H9 (cell line): ENCODE results near the gene USP47. TPM values are rescaled to one million over a fixed set of nuclear protein-coding genes. Genes with fewer than 3 reads are reported as not detected.

ENCODE experiments used
- DNase-seq: peaks from one replicate; pipeline ENCODE4 v3.0.0-alpha.2; 2017
- H2AFZ ChIP-seq: one replicate; pipeline ENCODE4 v1.6.1; 2013; ENCODE audit warnings: mild to moderate bottlenecking, low read length, control low read depth, moderate library complexity
- H2AK5ac ChIP-seq: 2 replicates; pipeline ENCODE4 v1.6.1; 2013; ENCODE audit warnings: low read length, control low read depth, mixed read lengths; ENCODE audit not compliant: insufficient read length
- H2BK120ac ChIP-seq: one replicate; pipeline ENCODE4 v1.6.1; 2013; ENCODE audit warnings: low read depth, mild to moderate bottlenecking, low read length, control low read depth, inconsistent platforms; ENCODE audit not compliant: poor library complexity, severe bottlenecking
- H2BK12ac ChIP-seq: 2 replicates; pipeline ENCODE4 v1.6.1; 2013; ENCODE audit warnings: low read length, control low read depth, mixed read lengths, low read depth; ENCODE audit not compliant: insufficient read length
- H2BK15ac ChIP-seq: 2 replicates; pipeline ENCODE4 v1.6.1; 2013; ENCODE audit warnings: low read depth, low read length, control low read depth
- H2BK20ac ChIP-seq: one replicate; pipeline ENCODE4 v1.6.1; 2013; ENCODE audit warnings: low read depth, mild to moderate bottlenecking, low read length, control low read depth, inconsistent platforms; ENCODE audit not compliant: poor library complexity, severe bottlenecking
- H2BK5ac ChIP-seq: 2 replicates; pipeline ENCODE4 v1.6.1; 2013; ENCODE audit warnings: low read length, control low read depth, mixed read lengths; ENCODE audit not compliant: insufficient read length
- H3K14ac ChIP-seq: 2 replicates; pipeline ENCODE4 v1.6.1; 2013; ENCODE audit warnings: low read length, control low read depth; ENCODE audit not compliant: insufficient read depth
- H3K18ac ChIP-seq: 2 replicates; pipeline ENCODE4 v1.6.1; 2013; ENCODE audit warnings: low read depth, mild to moderate bottlenecking, mixed read lengths, low read length, control low read depth; ENCODE audit not compliant: insufficient read length
- H3K23ac ChIP-seq: 2 replicates; pipeline ENCODE4 v1.6.1; 2013; ENCODE audit warnings: low read length, control low read depth, mixed read lengths, low read depth; ENCODE audit not compliant: insufficient read length
- H3K23me2 ChIP-seq: 2 replicates; pipeline ENCODE4 v1.6.1; 2013; ENCODE audit warnings: low read depth, mild to moderate bottlenecking, mixed read lengths, low read length, control low read depth; ENCODE audit not compliant: insufficient read length, poor library complexity, severe bottlenecking
- H3K27ac ChIP-seq: 2 replicates; pipeline ENCODE4 v1.5.1; 2013; ENCODE audit warnings: low read length, control low read depth, mixed read lengths, low read depth; ENCODE audit not compliant: insufficient read length
- H3K27me3 ChIP-seq: 2 replicates; pipeline ENCODE4 v1.6.1; 2013; ENCODE audit warnings: low read length, control low read depth, inconsistent platforms; ENCODE audit not compliant: insufficient read depth
- H3K4ac ChIP-seq: 2 replicates; pipeline ENCODE4 v1.6.1; 2013; ENCODE audit warnings: low read depth, mild to moderate bottlenecking, control low read depth, inconsistent platforms, low read length, moderate library complexity
- H3K4me1 ChIP-seq: 2 replicates; pipeline ENCODE4 v1.6.1; 2013; ENCODE audit warnings: low read length, control low read depth, inconsistent platforms; ENCODE audit not compliant: insufficient read depth
- H3K4me2 ChIP-seq: 2 replicates; pipeline ENCODE4 v1.6.1; 2013; ENCODE audit warnings: low read length, control low read depth, mixed read lengths; ENCODE audit not compliant: insufficient read length, insufficient read depth
- H3K56ac ChIP-seq: 2 replicates; pipeline ENCODE4 v1.6.1; 2013; ENCODE audit warnings: low read depth, mild to moderate bottlenecking, mixed read lengths, low read length, control low read depth; ENCODE audit not compliant: insufficient read length
- H3K79me1 ChIP-seq: 2 replicates; pipeline ENCODE4 v1.6.1; 2013; ENCODE audit warnings: low read depth, mild to moderate bottlenecking, moderate library complexity, low read length, control low read depth, inconsistent platforms; ENCODE audit not compliant: insufficient read depth, poor library complexity, severe bottlenecking
- H3K79me2 ChIP-seq: 2 replicates; pipeline ENCODE4 v1.6.1; 2013; ENCODE audit warnings: low read length, control low read depth, inconsistent platforms; ENCODE audit not compliant: insufficient read depth
- H3K9ac ChIP-seq: 2 replicates; pipeline ENCODE4 v1.6.1; 2013; ENCODE audit warnings: low read length, control low read depth, mixed read lengths; ENCODE audit not compliant: insufficient read length; ENCODE audit errors: extremely low read depth
- H3K9me3 ChIP-seq: one replicate; pipeline ENCODE4 v1.6.1; 2013; ENCODE audit warnings: low read depth, low read length, inconsistent platforms; ENCODE audit not compliant: control insufficient read depth
- H3T11ph ChIP-seq: one replicate; pipeline ENCODE4 v1.6.1; 2013; ENCODE audit warnings: mild to moderate bottlenecking, low read length, control low read depth, inconsistent platforms
- H4K20me1 ChIP-seq: one replicate; pipeline ENCODE4 v1.6.1; 2013; ENCODE audit not compliant: control insufficient read depth, insufficient read length, insufficient read depth
- H4K5ac ChIP-seq: 2 replicates; pipeline ENCODE4 v1.6.1; 2013; ENCODE audit warnings: low read depth, mild to moderate bottlenecking, mixed read lengths, low read length, control low read depth; ENCODE audit not compliant: insufficient read length
- H4K8ac ChIP-seq: replicated peaks from 2 replicates; pipeline ENCODE4 v1.6.1; 2013; ENCODE audit warnings: low read length, control low read depth, mixed read lengths, low read depth; ENCODE audit not compliant: insufficient read length
- H4K91ac ChIP-seq: 2 replicates; pipeline ENCODE4 v1.6.1; 2013; ENCODE audit warnings: low read depth, mild to moderate bottlenecking, moderate library complexity, mixed read lengths, low read length, control low read depth; ENCODE audit not compliant: insufficient read length
- H3K27ac Mint-ChIP-seq, 3 experiments: 2 replicates in 2 of 3; 3 replicates in 1 of 3; pipeline ENCODE4 v1.8.0; 2020 to 2021; ENCODE audit warnings: mixed read lengths in 3 of 3, mild to moderate bottlenecking in 1 of 3, moderate library complexity in 1 of 3
- H3K27me3 Mint-ChIP-seq: 2 replicates; pipeline ENCODE4 v1.8.0; 2021; ENCODE audit warnings: low read depth, mild to moderate bottlenecking, moderate library complexity, mixed read lengths
- H3K36me3 Mint-ChIP-seq, 3 experiments: 2 replicates in 2 of 3; 3 replicates in 1 of 3; pipeline ENCODE4 v1.8.0; 2020 to 2021; ENCODE audit warnings: low read depth in 3 of 3, mixed read lengths in 3 of 3; ENCODE audit not compliant: insufficient read depth in 1 of 3
- H3K4me1 Mint-ChIP-seq, 2 experiments: 2 replicates each; pipeline ENCODE4 v1.8.0; 2020; ENCODE audit warnings: mixed read lengths in 2 of 2
- H3K4me3 Mint-ChIP-seq, 2 experiments: 2 replicates in 1 of 2; 3 replicates in 1 of 2; pipeline ENCODE4 v1.8.0; 2020 to 2021; ENCODE audit warnings: mild to moderate bottlenecking in 2 of 2, mixed read lengths in 2 of 2, moderate library complexity in 1 of 2
- H3K9me3 Mint-ChIP-seq, 2 experiments: 2 replicates in 1 of 2; 3 replicates in 1 of 2; pipeline ENCODE4 v1.8.0; 2020; ENCODE audit warnings: mild to moderate bottlenecking in 2 of 2, mixed read lengths in 2 of 2, moderate library complexity in 1 of 2
- WGBS: extraction: QIAGEN DNeasy Blood & Tissue Kit; methylation state at CpG from one replicate; pipeline ENCODE4 v1.1.7; 2013; ENCODE audit warnings: missing lambda C conversion rate, low lambda C conversion rate, mixed read lengths; ENCODE audit not compliant: insufficient read length; ENCODE audit errors: extremely low coverage; 5-methylcytosine and 5-hydroxymethylcytosine counted together
- total RNA-seq: library from RNA; stranded (reverse); gene quantifications from 2 replicates; pipeline ENCODE4 v1.2.1, GENCODE V29; 2021
- TF ChIP-seq, protein P1 (sequence below): fragments of 200-600 bp; sonication (generic); conservative IDR thresholded peaks from 3 replicates; pipeline ENCODE4 v1.8.0; 2021; ENCODE audit warnings: antibody characterized with exemption, mild to moderate bottlenecking

USP47 gene
- total RNA-seq, 1 experiment from 2014 or later, result 26.7 TPM

DNA sequence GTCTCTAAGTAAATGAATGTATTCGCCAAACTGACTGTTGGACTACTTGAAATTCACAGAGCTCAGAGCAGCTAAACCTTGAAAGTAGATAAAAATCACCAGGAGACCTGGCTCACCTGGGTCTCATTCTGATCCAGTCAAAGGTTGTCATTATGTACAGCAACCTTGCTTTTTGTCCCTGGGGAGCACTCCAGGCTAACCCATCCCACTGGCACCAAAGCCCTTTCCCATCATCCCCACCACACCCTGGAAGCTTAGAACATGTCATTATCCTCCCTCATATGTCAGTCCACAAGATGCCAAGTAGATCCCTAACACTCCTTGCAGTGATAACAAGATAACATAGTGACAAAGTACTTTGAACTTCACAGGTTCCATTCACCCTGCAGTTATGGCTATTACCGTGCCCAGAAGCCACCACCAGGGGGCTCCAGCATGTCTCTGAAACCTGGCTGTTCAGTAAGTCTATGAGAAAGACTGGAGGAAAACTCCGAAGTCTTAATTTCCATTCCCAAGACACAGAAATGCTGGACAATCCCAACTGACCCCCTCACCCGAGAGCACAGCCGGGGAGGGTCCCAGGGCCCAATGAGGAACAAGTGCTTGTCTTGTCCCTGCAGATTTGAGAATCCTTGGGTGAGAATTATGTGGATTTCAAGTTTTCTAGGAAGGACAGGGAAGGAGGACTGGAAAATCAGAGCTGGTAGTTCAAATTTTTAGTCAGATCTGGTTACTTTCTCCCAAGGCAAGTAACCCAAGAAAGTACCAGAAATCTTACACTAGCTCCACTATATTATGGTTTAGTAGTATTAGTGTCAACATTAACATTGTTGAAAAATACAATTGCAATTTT is 43.0 kb upstream of the USP47 start:
- Mint-ChIP-seq H3K4me1 (no peaks in the 10 kb centered on the region), H3K9me3 (no peaks in the 10 kb centered on the region), H3K27ac (no peak overlapping the region), H3K4me3 (no peak overlapping the region), H3K27me3 (peaks cover 9% of the 10 kb centered on the region), H3K36me3 (no peaks in the 10 kb centered on the region; a peak in 1 of 7 replicates)
- no peak overlapping the region for H3K27ac ChIP-seq
- no peak overlapping the region for H2BK120ac ChIP-seq
- H2BK5ac ChIP-seq, result no peak overlapping the region
- H3K14ac ChIP-seq, result no peak overlapping the region
- H3K23ac ChIP-seq, result no peak overlapping the region
- no peak overlapping the region for H4K8ac ChIP-seq
- no peak overlapping the region for H2AFZ ChIP-seq
- H3K79me2 ChIP-seq, result no peaks in the 10 kb centered on the region; the same call in 1 of the 2 replicates
- no CpG with 5 or more reads among the region's 5 CpGs for WGBS
- no peak overlapping the region for H3K9ac ChIP-seq
- no peaks in the 10 kb centered on the region for H3K79me1 ChIP-seq
- H3K18ac ChIP-seq, result no peak overlapping the region
- no peak overlapping the region for H2AK5ac ChIP-seq
- no peak overlapping the region; the same call in 1 of the 2 replicates for H2BK15ac ChIP-seq
- no peaks in the 10 kb centered on the region for H3K23me2 ChIP-seq
- no peak overlapping the region for H4K91ac ChIP-seq
- no peaks in the 10 kb centered on the region for H3K9me3 ChIP-seq
- H4K5ac ChIP-seq, result no peak overlapping the region
- no peak overlapping the region for H2BK12ac ChIP-seq
- DNase-seq, result no peak
- no peak overlapping the region for H3K56ac ChIP-seq
- no peaks in the 10 kb centered on the region for H3K27me3 ChIP-seq
- TF ChIP-seq, protein P1, sequence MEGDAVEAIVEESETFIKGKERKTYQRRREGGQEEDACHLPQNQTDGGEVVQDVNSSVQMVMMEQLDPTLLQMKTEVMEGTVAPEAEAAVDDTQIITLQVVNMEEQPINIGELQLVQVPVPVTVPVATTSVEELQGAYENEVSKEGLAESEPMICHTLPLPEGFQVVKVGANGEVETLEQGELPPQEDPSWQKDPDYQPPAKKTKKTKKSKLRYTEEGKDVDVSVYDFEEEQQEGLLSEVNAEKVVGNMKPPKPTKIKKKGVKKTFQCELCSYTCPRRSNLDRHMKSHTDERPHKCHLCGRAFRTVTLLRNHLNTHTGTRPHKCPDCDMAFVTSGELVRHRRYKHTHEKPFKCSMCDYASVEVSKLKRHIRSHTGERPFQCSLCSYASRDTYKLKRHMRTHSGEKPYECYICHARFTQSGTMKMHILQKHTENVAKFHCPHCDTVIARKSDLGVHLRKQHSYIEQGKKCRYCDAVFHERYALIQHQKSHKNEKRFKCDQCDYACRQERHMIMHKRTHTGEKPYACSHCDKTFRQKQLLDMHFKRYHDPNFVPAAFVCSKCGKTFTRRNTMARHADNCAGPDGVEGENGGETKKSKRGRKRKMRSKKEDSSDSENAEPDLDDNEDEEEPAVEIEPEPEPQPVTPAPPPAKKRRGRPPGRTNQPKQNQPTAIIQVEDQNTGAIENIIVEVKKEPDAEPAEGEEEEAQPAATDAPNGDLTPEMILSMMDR, result peak; percentile 75
- no peaks in the 10 kb centered on the region for H3K4me1 ChIP-seq
- H4K20me1 ChIP-seq, result no peaks in the 10 kb centered on the region
- H3K4ac ChIP-seq, result no peak overlapping the region
- H3T11ph ChIP-seq, result no peak overlapping the region
- no peak overlapping the region for H2BK20ac ChIP-seq
- H3K4me2 ChIP-seq, result no peak overlapping the region
